Astrocyte of the spinal cord (primary cell): Measurements from ENCODE around the gene CCN2.

ENCODE experiments used
- DNase-seq: peaks from one replicate; pipeline ENCODE4 v3.0.0; 2011; ENCODE audit warnings: low read depth, low spot score
- H3K4me3 ChIP-seq: 2 replicates; pipeline ENCODE4 v1.5.1; 2011; ENCODE audit warnings: low read depth, mild to moderate bottlenecking, low read length, moderate library complexity
- CTCF ChIP-seq: IDR thresholded peaks from 2 replicates; pipeline ENCODE4 v1.5.1; 2012; ENCODE audit warnings: low read depth, mild to moderate bottlenecking, low read length, inconsistent platforms
- in situ Hi-C: cut with HindIII; loops from 2 replicates; pipeline ENCODE4 v1.10.0; 2017; ENCODE audit warnings: low sequenced_read_pairs

CCN2 gene

GRCh38 chr6:131929976-131930375, 21.2 kb downstream of the CCN2 start:
- no peak for DNase-seq
- H3K4me3 ChIP-seq = no peak overlapping the region
- TF ChIP-seq CTCF = no peak
- in situ Hi-C loops = no loop called here

- no peak overlapping the region for H3K4me3 ChIP-seq
- in situ Hi-C loops = no loop called here
- no peak for DNase-seq
- no peak for TF ChIP-seq CTCF
These were observed 21.9 kb downstream of the CCN2 start for GRCh38 chr6:131929264-131929663.

GRCh38 chr6:131924881-131925474, 26.2 kb downstream of the CCN2 start:
- in situ Hi-C loops = no loop called here
- no peak overlapping the region for H3K4me3 ChIP-seq
- peak; percentile 53 for TF ChIP-seq CTCF
- peak; percentile 70 for DNase-seq

- TF ChIP-seq CTCF = peak; percentile 69
- peak; percentile 56 for DNase-seq
- in situ Hi-C loops = no loop called here
- H3K4me3 ChIP-seq = no peak overlapping the region
These were observed 27.8 kb downstream of the CCN2 start for GRCh38 chr6:131923356-131923755.

- no peak for DNase-seq
- no peak for TF ChIP-seq CTCF
- H3K4me3 ChIP-seq = no peak overlapping the region
- in situ Hi-C loops = no loop called here
These were observed 30.5 kb downstream of the CCN2 start for GRCh38 chr6:131920656-131921055.

- DNase-seq = no peak
- H3K4me3 ChIP-seq = no peak overlapping the region
- TF ChIP-seq CTCF = no peak
- in situ Hi-C loops = no loop called here
These were observed 32.4 kb downstream of the CCN2 start for GRCh38 chr6:131918650-131919355.
